ENCODE measurements around the gene SORT1.
"Not testable (repeated sequence)": the region's sequence is repeated elsewhere in the genome, so short reads cannot be mapped to it uniquely, and the experiment has no call there.

The SORT1 gene

DNA sequence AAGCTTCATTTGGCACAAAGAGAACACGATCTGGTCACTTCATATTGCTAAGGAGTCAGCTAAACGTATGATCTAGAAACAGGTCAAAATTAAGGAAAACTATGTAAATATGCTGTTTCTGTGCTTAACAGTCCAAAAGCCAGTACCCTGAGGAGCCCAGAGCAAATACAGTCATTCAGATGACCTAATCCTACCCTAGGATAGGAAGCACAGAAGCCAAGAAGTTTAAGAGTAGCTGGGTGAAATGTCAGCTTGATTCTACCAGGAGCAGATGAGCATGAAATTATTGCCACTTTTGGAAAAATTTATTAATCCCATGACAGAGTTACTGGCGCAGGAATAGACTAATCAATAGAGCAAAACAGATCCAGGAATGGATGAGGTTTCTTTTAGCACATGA is 18.3 kb downstream of the SORT1 start:
- FAIRE-seq = no peak

DNA sequence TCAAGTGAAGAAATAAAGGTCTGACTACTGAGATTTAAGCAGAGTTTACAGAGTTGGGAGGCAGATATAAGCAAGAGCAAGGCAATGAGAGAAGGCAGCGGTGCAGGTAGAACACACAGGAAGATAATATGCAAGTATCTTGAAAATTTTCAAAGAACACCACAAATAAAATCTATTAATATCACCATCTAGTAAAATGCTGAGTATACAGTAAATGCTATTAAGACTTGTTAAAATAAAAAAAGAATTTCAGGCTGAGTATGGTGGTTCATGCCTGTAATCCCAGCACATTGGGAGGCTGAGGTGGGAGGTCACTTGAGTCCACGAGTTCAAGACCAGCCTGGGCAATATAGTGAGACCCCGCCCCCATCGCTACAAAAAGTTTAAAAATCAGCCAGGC is 20.0 kb downstream of the SORT1 start:
- FAIRE-seq = no peak

DNA sequence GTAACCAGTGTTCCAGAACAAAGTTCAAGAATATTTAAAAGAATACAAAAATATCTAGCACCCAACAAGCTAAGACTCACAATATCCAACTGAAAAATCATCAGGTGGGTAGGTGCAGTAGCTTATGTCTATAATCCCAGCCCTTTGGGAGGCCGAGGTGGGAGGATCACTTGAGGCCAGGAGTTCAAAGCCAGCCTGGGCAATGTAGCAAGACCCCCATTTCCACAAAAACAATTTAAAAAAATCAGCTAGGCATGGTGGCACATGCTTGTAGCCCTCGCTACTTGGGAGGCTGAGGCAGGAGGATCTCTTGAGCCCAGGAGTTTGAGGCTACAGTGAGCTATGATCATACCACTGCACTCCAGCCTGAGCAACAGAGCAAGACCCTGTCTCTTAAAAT is 24.0 kb downstream of the SORT1 start:
- not testable (repeated sequence) for FAIRE-seq

DNA sequence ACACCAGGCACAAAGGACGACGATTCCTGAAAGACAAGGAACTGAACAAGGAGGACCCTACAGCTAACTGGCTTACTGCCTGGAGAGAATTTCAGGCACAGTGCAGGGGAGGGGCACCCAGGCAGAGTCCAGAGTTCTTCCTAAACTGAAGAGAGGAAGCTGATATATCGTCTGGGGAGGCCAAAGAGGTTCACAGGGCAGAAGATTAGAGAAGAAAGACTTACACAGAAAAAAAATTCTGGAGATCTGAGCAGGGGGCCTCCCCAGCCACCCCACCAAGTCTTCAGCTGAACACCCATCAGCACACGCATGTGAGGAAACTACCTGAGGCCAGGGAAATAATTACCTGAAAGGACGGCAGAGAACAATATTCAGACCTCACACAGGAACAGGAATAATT is 24.6 kb downstream of the SORT1 start:
- no peak for FAIRE-seq

DNA sequence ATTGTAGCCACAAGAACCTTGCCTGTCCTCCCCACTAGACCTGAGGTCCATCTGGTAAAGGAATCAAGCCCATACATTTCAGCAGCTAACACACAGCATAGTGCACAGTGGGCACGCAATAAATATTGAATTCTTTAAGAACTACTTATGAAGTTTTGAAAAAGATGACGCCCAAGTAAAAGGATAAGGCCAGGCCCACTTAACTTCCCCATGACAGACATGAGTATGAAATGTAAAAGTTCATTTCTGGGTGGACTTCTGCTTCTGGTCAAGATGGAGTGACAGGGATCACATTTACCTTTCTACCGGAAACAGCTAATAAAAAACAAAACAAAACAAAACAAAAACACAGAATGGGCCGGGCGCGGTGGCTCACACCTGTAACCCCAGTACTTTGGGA is 25.4 kb downstream of the SORT1 start:
- FAIRE-seq = no peak

DNA sequence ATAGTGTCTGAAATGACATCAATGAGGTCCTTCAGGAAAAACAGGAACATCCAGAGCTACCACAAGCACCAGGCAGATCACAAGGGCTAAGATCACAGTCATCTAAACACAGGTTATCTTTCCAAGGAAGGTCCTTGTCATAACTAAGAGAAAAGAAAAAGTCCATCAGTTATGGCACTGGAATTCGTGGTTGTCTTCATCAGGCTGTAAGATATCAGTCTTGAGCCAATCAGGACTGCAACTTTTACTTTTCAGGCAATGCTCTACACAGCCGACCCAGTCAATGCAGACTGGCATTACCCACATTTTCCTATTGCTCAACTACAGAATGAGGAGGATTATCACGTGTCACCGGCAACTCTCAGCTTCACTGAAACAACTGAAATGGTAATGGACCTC is 26.4 kb downstream of the SORT1 start:
- FAIRE-seq = no peak

DNA sequence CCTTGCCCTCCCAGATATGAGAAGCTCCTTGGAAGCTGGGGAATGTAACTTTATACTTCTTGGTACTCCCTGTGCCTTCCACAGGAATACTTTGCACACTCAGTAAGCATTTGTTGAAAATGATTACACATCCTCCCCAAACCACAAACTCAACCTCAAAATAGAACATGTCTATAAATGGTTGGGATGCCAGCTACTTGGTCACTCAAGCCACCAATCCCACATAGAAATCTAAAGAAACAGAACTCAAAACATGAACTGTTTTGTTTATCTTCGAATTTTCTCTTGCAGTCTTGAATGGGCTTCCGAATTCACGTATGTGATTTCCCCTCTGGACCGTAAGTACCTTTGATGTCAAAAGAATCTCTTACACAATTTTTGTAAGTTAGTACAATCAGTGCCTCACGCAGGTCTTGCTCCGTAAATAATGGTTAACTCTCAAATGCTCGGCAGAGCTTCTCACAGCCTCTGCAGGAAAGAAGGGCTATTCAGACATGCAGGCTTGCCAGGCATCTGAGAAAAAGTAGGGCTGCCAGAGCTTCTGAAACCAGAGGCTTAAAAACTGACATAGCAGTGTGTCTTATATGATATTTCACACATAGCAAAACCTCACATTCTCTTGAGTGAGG is 26.9 kb downstream of the SORT1 start:
- FAIRE-seq = no peak

DNA sequence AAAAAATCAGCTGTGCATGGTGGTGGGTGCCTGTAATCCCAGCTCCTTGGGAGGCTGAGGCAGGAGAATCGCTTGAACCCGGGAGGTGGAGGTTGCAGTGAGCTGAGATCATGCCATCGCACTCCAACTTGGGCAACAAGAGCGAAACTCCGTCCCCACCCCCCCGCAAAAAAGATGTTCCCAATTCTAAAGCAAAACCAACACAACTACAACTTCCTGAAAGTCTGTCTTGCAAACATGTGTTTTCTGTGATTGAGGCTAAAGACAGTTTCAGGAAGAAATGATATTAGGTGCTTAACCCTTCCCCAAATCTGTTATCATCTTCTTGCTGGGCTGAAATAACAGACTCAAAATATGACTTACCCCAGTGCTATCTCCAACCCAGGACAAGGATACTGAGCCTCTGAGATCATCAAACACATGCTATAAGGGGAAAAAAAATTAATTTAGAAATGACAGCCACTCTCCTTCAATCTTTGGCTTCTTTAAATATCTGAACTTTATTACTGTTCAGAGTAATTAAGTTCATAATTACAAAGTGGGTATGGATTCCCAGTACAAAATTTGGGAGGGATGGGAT is 28.5 kb downstream of the SORT1 start:
- FAIRE-seq = no peak

DNA sequence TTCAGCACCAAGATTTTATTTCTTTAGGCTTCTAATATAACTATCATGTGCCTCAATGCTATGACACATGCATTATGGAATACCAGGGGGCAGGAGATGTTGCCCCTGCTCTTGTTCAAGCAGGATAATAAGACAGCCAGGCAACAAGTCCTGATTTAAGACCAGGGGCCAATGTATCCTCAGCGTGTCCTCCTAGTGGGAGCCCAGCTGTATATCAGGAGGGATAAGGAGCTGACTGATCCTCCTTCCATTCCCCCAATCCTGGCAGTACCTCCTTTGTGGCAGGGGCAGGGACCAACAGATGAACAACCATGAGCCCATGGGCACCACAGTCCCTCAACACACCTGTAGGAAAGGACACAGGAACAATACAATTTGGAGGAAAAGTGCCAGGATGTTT is 29.3 kb downstream of the SORT1 start:
- no peak for FAIRE-seq

DNA sequence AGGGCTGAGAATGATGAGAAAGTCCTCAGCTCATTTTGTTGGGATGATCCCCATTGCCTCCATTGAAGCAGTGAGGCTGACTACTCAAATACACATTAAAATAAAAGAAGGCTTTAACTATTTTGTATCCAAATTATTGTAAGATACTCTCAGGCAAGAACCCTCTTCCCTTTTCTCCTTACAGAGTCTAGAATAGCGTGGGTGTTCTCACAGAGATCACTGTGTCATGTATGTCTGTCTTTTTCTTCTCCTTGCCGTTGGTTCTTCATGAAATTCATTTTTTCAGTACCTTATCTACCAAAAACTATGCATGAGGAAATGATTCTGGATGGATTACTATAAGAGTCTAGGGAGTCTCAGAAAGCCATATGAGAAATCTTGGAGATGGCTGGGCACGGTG is 30.1 kb downstream of the SORT1 start:
- no peak for FAIRE-seq

DNA sequence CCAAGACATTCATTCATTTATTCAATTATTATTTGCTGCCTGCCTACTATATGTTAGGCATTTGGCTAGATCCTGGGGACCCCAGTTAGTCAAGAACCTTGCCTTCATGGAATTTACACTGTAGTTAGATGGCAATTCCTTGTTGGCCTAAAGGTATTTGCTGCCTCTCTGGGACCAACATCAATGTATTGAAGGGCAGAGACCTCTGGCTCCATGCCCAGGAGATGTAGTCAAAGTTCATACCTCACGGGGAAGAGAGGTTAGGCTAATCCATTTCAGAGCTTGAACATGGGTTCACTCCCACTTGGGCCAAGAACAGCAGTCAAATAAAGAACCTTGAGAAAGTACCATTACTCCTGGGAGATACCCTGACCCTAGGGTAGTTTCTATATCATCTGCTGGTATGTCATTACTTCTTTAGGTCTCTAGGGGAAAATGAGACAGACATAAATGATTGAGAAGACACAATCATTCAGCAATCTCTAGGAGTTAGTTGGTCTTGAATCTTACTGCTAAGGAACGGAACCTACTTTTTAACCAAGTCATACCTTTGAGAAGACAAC is 32.0 kb downstream of the SORT1 start:
- no peak for FAIRE-seq

DNA sequence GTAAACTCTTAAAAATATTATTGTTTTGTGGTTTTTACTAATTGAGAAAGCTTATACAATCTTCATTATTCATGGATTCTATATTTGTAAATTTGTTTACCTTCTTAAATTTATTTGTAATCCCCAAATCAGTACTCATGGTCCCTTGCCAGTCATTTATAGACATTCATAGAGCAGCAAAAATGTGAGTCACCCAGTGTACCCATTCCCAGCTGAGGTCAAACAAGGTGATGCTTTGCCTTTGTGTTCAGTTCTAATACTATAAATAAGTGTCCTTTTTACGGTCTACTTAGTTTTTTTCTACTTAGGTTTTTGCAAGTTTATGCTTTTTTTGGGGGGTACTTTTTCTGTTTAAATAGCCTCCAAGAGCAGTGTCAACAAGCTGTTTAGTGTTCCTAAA is 36.1 kb downstream of the SORT1 start:
- FAIRE-seq = no peak

DNA sequence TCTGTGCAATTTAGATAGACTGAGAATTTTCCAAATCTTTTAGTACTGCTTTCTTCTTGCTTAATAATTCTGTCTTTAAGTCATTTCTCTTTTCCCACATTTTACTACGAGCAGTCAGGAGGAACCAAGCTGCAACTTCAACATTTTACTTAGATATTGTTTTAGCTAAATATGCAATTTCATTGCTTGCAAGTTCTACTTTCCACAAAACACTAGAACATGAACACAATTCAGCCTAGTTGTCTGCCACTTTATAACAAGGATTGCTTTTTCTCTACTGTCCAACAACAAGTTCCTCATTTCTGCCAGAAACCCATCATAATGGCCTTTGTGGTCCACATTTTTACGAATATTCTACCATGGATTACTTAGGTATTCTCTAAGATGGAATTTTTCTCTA is 36.6 kb downstream of the SORT1 start:
- FAIRE-seq = no peak

DNA sequence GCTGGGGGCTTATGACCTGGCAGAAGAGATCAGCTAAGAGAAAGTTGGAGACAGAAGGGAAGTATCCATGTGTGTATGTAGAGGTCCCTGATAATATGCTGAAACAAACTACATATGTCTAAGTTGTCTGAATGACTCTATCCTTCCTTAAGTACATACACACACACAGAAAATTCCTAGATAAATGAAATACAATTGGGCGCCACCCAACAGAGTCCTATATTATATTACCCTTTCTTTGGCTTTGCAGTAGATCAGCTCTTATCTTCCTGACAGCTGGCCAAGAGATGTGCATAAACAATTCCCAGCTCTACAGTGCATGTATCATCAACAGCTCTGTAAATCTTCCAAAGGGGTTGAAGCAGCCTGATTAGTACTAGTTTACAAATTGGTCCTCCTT is 40.1 kb downstream of the SORT1 start:
- FAIRE-seq = no peak

DNA sequence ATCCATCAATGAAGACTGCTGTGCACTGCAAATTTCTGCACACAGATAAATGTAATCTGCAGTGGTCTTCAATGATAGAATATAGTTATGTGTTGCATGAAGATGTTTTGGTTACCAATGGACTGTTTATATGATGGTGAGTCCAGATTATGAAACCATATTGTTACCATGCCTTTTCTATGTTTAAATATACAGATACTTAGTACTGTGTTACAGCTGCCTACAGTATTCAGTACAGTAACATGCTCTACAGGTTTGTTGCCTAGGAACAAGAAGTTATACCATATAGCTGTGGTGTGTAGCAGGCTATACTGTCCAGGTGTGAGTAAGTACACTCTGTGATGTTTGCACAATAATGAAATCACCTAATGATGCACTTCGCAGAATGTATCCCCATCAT is 40.8 kb downstream of the SORT1 start:
- no peak for FAIRE-seq

DNA sequence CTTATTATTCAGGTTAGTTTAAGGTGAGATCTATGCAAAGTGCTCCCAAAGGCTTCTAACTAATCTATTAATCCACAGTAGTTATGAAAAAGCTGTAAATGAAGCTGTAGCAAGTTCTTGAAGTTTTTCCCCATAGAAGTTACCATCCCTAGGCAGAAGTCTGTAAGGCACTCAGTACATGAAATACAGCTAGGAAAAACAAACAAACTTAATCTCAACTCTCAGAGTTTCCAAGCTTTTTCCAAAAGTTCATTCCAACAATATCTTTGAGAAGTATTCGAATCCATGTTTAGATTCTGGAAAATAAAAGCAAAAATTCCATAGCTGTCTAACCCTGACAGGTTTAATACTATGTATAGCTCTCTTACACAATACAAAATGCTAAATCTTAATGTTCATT is 41.2 kb downstream of the SORT1 start:
- no peak for FAIRE-seq

DNA sequence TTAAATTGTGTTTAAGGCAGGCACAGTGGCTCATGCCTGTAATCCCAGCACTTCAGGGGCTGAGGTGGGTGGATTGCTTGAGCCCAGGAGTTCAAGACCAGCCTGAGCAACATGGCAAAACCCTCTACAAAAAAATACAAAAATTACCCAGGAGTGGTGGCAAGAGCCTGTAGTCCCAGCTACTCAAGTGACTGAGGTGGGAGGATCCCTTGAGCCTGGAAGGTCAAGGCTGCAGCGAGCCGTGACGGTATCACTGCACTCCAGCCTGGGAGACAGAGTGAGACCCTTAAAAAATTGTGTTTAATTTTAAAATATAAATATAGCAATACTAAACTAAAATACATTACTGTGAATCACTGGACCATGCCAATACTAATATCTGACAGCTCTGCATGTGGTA is 42.8 kb downstream of the SORT1 start:
- FAIRE-seq = no peak

DNA sequence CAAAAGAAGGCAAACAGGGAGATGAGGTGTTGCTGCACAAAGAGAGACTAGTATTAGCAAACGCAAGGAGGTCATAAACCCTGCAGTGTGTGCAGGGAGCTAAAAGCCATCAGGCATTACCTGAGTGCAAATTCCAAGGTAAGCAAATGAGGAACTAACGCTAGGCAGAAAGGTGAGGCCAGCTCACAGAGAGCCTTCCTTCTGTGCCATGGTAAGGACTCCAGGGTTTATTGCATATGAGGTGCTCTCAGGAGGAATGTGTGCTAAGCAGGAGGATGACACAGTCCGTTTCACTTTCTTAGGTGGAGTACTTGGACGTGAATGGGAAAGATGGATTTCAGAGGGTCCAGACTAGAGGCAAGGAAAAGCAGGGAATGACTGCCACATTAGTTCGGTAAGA is 46.3 kb downstream of the SORT1 start:
- FAIRE-seq = no peak

DNA sequence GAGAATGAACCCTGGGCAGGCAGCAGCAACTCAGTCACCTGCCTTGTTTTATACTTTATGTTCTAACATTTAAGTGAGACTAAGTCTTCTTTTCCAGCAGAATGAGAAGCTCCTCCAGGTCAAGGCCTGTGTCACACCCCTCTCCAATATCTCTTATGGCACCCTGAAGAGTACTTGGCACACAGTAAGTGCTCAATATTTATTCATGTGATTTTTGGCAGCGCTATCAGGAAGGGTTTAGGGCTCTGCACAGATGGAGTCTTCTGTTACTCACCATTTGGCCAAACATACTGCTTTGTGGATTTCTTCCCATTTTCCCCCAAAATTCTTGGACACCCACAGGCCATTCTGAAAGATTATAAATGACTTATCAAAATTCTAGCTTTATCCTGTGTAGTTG is 47.1 kb downstream of the SORT1 start:
- no peak for FAIRE-seq

DNA sequence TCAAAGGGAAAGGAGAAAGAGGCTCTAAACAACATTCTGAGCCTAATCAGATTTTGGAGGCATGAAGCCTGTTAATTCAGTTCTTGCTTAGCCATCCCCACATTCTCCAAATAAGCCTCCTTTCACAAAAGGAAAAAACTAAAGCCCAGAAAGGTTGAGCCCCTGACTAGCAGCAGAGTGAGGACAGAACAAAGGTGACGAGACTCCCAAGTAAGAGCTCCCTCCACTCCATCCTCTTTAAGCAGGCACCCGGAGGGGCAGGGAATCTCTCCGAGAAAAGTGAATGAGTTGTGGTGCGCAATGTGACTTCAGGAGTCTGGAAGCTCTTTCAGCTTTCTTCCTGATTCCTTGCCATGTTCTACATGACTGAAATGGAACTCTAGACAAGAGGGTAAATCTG is 47.5 kb downstream of the SORT1 start:
- FAIRE-seq = no peak

DNA sequence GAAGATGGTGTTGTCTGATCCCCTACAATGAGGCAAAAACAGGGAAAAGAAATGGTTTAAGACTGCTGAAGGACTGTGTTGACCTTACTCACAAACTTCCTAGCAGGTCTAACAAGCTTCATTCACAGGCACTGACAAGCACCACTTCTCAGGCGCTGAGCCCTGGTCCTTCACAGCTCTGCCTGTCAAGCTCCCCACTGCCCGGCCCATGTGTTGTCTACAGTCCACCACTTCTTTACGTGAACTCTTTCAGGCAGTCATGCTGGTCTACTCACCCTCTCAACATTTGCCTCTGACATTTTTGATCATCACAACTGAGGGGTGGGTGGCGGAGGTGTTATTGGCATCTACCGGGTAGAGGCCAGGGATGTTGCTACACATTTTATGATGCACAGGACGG is 50.2 kb downstream of the SORT1 start:
- FAIRE-seq = no peak

DNA sequence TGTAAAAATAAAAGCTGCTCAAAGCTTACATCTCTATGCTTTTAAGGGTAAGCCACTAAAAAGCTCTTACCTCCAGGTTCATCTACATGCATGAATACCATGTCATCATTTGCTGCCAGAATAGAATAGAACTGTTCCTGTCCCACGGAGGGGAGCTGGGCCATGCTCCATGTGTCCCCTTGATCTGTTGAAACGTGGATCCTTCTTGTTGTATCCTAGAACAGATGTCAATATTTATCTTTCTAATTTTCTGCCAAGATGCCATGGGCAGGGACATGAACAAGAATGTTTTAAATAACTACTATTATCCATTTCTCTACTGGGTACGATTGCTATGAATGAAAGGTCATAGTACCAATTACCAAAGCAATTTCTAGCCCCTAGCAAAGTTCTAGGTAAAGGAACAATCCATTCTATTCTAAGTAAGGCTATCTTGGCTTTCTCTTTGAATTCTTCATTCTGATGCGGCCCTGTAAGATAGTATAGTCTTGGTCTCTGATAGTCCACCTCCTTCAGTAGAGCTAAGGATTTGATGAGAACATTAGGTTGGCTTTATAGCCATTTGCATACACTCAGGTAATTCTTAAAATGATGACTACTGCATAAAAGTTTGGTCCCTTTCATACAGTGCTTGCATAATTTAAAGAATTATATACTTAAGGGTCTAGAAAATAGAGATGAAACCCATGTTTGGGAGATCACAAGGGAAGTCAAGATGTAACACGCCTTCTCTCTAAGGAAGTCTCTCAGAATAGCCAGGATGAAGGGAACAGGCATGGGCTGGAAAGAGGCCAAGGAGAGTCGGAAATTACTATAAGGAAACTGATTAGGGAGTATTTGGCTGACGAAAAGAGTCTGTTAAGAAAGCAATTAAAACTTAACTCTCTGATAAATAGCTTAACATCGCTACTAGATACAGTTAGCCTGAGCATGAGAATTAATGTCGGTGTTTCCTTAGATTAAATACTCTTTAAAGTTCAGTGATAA is 55.5 kb downstream of the SORT1 start:
- no peak for FAIRE-seq

DNA sequence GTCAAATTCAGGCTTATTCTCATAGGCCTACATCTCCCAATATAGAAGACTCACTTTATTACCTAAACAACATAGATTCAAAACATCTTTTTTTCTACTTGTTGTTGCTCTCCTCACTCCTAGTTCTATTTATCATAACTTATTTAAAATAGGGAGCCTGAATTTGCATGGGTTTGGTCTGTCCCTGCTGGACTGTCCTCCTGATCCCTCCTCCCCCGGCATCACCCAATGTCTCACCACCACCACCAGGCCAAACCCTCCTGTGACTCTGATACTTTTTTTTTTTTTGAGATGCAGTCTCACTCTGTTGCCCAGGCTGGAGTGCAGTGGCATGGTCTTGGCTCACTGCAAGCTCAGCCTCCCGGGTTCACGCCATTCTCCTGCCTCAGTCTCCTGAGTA is 59.1 kb downstream of the SORT1 start:
- FAIRE-seq = no peak

DNA sequence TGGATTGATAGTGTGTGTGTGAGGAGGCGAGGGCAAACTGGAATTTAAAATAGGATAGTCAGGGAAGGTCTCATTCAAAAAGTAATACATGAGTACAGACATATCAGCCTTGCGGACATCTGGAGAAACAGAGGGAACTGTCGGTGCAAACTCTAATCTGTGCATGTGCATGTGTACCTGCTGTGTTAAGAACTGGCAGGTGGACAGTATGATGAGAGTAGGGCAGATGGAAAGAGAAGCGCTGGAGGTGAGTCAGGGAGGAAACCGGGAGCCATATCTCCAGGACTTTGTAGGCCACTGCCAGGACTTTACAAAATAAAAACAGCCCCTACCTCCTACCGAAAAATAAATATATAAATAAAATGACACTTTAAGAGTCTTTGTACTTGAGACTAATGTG is 59.6 kb downstream of the SORT1 start:
- no peak for FAIRE-seq
